GM21367 (cell line): ENCODE results near the gene NEMP2.

ENCODE experiments used
- ATAC-seq: cut with Tn5 transposase; IDR thresholded peaks from one replicate; pipeline ENCODE4 v1.9.1; 2021; ENCODE audit not compliant: unreplicated experiment

Gene NEMP2, protein sequence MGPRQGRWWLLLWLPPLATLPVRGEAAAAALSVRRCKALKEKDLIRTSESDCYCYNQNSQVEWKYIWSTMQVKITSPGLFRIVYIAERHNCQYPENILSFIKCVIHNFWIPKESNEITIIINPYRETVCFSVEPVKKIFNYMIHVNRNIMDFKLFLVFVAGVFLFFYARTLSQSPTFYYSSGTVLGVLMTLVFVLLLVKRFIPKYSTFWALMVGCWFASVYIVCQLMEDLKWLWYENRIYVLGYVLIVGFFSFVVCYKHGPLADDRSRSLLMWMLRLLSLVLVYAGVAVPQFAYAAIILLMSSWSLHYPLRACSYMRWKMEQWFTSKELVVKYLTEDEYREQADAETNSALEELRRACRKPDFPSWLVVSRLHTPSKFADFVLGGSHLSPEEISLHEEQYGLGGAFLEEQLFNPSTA

DNA sequence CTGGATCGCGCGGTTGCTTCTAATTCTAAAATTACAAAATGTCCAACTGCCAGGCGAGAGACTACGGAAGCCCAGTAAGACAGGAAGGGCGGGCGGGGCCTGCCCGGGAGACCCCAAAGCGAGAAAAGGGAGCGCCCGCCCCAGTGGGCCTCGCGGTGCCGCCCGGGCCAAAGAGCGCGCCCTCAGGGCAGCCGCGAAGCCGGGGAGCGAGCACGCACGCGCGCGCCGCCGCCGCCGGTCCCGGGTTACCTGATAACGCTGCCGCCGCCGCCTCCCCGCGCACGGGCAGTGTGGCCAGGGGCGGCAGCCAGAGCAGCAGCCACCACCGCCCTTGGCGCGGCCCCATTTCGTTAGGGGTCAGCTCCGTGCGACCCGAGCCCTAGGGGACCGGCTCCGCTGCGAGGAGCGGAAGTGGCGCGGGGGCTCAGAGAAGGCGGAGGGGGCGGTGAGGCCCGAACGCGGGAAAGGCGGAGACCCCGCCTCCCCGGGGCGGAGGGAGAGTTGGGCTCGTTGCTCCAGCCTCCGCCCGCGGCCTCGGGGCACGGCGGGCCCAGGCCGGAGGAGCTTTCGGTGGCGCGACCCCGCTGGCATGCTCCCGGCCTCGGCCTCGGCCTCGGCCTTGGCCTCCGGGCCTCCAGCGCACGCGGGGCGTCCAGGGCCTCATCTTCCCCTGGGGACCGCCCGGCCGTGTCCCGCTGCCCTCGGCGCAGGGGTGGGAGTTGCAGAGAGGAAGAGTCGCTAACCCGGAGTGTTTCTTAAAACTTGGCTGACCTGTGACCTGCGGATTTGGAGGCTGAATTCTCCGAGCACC is at the start of gene NEMP2:
Gene NEMP2 (minus strand): TSS at position 413 of the 811 bp plus-strand sequence. CDS start 67 bp downstream, at position 346.
- ATAC-seq = peak; percentile 55

DNA sequence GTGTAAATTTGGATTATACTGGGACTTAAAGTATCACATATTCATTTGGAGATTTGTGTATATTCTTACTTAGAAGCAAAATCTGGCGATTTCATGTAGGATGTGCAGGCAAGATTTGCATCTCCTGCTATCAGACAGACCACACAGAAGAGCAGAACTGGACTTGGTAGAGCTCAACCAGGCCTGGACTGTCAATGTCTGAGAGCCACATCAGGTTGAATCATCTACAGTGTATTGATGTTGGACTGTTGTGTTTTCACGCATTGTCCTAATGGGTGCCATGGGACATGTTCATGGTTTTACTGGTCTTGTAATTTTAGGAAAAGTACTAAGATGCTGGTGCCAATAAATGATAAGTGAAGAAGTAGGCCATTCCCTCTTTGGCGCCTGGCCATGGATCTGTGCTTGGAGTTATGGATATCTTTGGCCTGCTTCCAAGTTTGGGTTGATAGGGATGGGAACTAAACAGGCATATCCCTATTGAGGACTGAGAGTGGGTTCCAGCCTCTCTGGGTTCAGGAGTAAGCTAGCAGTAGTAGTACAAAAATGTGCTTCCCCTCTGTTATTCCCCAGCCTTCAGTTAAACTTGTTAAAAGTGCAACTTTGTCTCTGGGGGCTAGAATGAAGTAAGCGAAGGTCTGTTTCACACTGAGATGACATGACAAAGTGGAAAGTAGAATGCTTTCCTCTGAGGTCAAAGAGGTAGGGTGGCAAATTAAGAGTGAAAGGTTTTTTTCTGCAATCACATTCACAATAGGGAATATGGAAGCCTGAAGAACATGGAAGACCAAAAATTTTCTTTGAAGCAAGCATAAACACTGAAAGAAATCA is 49.2 kb upstream of the NEMP2 start:
- ATAC-seq = peak; percentile 49

DNA sequence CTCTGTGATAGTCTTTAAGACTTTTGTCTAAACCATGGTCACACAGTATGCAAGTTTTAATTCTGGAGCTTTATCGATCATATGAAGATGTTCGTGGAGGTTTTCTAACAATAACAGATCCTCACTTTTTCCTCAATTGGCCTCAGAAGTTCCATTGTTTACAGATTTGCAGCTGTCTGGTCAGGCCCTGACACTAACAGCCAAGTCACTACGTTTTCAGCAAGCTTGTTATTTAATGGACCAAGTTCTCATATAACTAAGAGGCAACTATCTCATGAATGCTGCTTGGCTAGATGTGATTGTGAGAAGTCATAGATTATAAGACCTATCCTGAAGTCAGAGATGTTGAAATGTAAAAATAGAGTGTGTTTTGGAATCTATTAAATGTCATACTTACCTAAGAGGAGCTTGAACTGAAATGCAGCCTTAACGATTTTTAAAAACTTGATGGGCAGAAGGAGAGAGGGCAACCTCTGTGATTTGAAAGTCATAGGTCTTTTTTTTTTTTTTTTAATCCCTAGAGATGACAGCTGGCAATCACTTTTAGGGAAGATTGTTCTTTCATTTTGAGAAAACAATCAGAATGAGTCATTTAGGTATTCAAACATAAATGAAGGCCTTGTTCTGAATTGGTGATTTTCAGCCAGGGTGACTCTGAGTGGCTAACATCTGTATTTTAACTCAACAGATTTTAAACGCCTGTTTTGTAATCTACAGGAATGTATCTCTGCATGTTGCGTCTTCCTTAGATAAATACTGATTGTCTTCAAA is 48.4 kb upstream of the NEMP2 start:
- peak; percentile 55 for ATAC-seq

DNA sequence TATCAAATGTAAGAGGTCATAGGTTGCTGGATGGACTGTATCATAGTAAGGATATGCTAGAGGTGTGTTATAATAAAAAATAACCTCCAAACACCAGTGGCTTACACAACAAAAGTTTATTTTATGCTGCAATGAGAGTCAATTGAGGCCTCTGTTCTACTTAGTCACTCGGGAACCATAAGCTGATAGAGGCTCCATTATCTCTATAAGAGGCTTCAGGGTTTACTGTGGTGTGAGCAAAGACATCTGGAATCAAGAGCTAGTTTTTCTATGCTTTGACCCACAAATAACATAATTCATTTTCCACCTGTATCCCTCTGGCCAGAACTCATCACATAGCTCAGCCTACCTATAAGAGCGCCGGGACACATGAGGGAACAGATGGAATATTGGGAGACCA is 47.5 kb upstream of the NEMP2 start:
- ATAC-seq = no peak

DNA sequence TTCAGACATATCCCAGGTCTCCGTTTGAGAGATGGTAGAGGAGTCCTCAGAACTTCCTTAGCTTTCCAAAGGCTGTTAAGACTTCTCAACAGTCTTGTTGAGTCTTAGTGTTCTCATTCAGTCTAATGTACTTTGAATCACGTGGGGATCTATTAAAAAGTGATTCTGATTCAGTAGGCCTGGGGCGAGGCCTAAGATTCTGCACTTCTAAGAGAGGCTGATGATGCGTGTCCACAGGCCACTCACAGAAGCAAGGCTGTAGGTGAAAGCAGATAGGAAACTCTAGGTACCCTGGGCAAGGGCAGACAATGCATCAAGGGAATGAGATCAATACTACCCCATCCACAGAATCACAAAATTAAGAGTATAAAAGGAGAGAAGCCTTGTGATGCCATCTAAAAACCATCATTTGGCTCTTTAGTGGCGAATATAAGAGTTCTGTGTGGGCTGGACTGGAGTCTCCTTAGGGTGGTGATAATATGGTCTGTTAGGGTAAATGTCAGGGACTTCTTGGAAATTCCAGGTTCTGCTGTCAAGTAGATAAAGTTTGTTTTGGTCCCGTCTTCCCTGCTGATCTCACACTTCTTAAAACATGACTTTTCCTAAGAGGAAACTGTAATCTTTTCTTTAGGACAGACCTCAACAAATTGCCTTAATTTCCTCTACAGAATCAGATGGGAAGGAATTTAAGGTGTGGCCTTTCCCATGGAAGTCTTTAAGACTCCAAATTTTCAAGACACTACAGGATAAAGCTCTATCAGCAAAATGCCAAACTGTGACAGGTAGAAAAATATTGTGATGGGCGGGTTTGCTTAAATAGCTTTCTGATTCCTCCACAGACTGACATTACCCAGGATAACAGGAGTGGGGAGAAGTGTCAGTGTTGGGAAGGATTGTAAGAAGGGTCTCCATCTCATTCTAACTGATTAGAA is 45.7 kb upstream of the NEMP2 start:
- ATAC-seq = no peak

DNA sequence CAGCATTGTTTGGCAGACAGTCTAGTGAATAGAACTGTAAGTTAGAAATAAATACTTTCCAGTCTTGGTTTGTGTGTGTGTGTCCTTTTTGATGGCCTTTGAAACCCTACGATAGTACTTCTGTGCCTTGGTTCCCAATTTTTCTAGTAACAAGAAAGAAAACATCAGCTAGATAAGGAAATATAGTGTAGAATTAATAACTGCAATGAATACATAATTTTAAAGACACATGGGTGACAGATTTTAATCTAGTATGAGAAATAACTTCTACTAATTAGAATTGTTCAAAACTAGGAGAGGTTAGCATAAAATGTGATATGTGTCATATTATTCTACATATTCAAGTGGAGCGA is 44.5 kb upstream of the NEMP2 start:
- ATAC-seq = no peak

DNA sequence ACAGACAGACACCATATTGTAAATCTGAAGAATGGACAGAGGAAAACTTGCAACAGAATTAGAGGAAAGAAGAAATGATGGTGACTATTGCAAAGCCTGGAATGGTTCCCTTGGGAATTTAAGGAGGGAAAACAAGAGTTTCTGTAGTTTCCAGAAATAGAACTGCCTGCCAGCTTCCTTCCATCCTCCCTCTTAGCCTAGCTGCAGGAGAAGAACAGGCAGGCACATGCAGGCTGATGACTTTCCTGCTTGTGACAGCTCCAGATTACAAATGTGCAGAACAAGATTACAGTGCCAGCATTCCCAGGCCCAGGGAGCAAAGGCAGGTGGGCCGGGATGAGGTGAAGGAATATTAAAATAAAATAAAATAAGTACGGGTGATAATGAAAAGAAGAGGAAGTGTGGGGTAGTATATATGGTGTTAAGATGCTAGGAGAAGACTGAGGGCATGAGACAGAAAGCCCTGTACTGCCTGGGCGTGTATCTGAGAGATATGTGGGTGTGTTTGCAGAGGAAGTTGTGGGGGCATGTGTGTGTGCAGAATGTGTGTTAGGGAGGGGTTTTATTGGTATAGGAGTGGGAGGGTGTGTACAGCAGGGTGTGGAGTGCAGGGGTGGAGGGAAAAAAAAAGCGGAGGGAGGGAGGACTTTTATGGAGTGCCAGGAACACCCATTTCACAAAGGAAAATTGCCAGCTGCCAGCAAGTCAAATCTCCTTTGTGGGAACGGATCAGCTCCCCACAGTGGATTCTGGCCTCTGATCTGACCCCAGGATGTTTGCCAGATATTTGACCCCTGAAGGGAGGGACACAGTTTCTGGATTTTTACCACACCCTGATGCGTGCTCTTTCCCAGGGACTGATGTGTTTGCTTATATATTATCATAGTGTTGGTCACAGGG is 43.9 kb upstream of the NEMP2 start:
- ATAC-seq = peak; percentile 48

DNA sequence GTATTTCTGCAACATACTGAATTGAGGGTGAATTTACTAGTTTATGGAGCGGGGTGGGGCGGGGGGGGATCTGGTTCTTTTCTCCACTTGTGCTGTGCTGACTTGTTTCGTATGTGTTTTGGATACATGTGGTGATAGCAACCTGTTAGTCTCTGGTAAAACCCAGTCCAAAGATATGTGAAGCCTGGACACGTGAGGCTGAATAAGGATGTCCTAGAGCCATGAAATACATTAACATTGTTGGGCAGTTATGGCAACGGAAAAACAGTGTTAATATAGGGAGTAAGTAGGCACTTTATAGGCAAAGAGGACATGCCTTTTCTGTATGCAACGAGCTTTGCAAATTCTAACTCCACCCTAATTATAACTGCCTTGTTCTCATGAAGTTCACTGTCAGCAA is 42.1 kb upstream of the NEMP2 start:
- no peak for ATAC-seq

DNA sequence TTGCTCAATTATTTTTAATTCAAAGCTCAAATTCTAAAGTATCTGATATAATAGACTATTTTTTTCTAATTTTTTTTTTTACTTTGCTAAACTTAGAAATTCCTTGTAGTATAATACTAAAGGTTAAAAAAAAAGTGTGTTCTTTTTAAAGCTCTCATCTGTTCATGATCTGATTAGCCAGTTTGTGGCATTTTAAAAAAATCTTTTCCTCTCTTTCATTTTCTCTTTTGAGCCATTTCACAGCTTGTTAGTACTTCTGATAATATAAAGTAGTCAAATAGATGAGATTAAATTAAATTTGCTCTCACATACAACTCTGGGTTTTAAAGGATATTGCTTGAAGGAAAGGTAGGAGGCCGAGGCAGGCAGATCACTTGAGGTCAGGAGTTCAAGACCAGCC is 40.7 kb upstream of the NEMP2 start:
- no peak for ATAC-seq

DNA sequence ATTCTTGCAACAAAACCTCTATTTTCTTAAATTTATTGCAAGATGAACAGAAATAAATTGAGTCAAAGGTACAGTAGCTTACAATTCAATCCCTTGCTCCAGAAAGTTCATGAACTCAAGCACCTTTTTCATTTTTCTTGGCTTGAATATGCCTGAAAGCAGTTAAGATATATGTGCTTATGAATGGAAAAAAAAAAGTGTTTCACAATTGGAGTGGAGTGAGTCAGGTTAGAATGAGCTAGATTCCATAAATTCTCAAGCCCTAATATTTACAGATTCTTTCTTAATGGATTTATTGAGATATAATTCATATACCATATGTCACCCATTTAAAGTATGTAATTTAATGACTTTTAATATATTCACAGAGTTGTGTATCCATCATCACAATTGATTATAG is 39.6 kb upstream of the NEMP2 start:
- no peak for ATAC-seq

DNA sequence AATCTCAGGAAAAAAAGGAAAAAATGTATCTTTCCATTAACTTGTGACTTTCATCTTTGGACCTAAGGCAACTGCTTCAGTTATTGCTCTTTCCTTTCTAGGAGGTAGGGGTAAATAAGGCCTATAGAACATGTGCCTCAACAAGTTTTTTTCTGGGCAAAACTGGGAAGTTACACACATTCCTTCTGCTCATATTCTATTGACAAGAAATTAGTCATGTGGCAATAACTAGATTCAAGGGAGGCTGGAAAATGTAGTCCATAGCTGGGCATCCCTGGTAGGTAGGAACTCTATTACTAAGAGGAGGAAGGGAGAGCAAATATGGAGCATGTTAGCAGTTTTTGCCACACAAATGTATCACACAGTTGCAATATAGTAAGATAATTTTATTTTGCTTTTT is 37.7 kb upstream of the NEMP2 start:
- no peak for ATAC-seq

DNA sequence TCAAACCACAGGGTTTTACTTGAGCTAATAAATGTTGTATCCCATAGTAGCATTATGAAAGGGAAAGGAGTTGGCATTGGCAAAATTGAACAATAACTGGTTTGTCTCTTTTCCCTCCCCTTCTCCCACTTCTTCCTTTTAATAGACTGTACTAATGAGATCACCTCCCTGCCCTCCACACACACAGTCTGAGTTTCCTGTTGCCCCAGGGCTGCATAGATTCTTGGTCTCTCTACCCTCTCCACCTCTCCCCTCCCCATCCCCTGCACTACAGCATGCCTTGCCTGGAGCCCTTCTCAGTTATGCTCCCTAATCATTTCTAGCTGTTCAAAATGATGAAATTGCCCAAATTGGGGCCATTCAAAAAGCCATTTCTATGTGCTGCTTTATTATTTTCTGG is 37.2 kb upstream of the NEMP2 start:
- no peak for ATAC-seq

DNA sequence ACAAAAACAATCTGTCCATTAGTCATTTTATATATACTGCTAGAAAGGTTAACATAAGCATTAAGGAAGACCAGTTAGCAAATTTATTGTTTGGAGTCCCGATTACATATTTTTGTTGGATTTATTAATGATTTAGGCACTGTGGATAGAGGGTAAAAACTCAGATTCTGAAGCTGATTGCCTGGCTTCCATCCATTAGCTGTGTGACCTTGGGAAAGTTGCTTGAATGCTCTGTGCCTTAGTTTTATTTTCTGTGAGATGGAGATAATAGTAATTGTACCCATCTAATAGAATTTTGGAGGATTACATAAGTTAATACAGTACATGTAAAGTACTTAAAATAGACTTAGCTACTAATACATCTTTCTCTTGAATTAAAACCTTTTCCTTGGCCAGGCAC is 36.3 kb upstream of the NEMP2 start:
- ATAC-seq = no peak

DNA sequence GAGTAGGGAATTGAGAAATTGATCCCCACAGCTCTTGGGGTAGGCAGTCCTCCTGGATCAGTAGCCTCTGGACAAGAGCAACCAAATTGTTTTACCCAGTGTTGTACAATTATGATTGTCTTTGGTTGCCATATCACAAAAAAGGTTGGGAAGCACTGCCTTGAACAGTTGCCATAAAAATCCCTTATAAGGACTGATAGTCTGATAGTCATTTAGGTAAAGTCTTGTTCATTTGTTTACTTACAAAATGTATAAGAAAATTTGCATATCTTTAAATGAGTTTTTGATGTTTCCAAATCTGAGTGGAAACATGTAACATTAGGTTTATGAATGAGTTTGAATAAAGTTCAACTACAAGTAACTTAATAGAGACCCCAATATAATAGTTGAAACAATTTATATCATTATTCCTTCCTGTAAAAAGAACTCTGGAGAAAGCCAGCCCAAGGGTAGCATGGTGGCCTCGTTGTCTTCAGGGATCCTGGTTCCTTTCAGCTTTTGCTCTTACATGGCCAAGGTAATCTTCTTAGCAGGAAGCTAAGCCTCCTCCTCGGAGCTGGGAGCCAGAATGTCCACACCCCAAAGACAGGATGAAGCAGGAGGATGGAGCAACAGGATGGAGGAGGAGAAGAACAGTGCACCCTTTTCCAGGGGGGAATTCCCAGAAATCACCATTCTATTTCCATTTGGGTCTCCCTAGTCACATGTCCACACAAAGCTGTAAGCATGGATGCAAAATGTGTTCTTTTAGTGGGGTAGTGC is 35.7 kb upstream of the NEMP2 start:
- ATAC-seq = no peak

DNA sequence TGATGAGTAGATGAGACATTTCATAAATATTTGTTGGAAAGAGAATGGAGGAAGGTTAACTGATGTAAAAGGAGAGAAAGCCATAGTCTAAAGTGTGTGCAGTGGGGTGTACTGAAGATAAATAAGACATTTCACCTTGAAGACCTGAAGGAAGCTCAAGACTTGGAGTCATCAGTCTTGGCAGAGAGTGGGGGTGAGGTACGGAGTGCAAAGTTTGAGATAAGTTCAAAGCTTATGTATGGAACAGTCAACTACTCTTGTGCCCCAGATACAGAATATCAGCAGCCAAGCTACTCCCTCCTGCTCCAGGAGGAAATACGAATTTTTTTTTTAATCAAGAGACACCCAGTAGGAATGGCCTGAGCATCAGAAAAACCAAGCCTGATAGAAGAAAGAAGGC is 30.3 kb upstream of the NEMP2 start:
- ATAC-seq = no peak

DNA sequence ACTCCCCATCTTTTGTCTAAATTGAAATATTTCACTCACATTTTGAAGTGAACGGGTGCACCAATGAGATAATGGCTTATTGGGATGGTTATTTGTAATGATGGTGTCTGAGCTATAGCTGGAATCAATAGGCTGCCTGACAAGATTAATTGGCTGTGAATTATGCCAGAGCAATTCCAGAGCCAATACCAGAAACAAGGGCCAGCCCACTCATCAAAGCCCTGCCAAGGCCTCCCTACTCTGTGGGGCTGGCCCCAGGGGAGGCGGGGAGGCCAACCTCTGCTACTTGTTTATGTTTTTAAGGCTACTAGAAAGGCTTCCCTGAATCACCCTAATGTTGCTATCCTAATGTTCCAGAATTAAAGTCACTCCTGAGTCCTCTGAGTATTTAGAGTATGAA is 29.1 kb upstream of the NEMP2 start:
- no peak for ATAC-seq

DNA sequence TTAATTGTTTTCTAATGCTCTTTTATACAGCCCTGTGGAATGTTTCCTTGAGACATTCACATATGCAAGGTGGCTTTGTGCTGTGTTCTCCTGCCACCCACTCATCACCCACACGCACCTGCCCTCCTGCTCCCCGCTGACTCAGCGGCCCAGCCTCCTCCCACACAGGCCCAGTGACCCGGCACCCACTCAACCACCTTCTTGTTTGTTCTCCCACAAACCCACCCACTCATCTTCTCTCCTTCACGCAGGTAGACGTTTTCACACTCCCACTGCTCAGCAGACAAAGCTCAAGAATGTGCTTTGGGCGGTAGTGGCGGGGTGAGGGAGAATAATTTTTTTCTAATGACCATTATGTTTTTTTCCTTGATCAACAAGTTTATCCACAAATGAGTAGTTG is 28.6 kb upstream of the NEMP2 start:
- ATAC-seq = no peak

DNA sequence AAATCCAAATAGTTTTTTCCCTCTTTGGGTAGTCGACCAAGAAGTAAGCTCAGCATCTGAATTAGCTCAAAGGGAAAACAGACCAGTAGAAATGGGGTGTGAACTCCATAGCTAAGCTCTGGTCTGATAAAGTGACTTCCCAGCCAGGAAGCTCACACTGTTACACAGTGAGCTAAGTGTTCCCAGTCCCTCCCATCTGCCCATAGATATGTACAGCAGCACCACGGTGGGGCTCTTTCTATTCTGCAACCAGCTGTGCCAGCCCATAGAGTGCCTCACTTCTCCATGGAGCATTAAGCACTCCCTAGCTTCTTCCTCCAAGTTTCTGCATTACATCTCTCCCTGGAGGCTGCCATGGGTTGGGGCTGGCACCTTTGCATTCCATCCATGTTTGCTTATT is 27.6 kb upstream of the NEMP2 start:
- ATAC-seq = no peak
